HepG2 (cell line): ENCODE measurements around the gene PYY. TPM values are rescaled to one million over a fixed set of nuclear protein-coding genes. Genes with fewer than 3 reads are reported as not detected.

Experiments
- ARNT2 ChIP-seq: sonication (generic); formaldehyde crosslinking; IDR thresholded peaks from 2 replicates; pipeline ENCODE4 v1.8.0; 2022; ENCODE audit warnings: mild to moderate bottlenecking, low read depth, missing genetic modification reagents, moderate library complexity
- ATAD3A ChIP-seq: sonication (generic); formaldehyde crosslinking; IDR thresholded peaks from 2 replicates; pipeline ENCODE4 v1.4.0; 2020; ENCODE audit warnings: missing genetic modification reagents
- CAMTA2 ChIP-seq: sonication (generic); formaldehyde crosslinking; IDR thresholded peaks from 2 replicates; pipeline ENCODE4 v1.4.0; 2020; ENCODE audit warnings: mild to moderate bottlenecking, missing genetic modification reagents, borderline replicate concordance
- CBX1 ChIP-seq: IDR thresholded peaks from one replicate; pipeline ENCODE4 v1.6.1; 2016; ENCODE audit warnings: antibody characterized with exemption, low read depth
- DNMT3B ChIP-seq: conservative IDR thresholded peaks from 2 replicates; pipeline ENCODE4 v1.6.1; 2016; ENCODE audit warnings: missing biosample characterization, control low read depth
- FOSL2 ChIP-seq: sonication (generic); formaldehyde crosslinking; IDR thresholded peaks from 2 replicates; pipeline ENCODE4 v1.4.0; 2020; ENCODE audit warnings: missing genetic modification reagents
- MXD3 ChIP-seq: IDR thresholded peaks from 2 replicates; pipeline ENCODE4 v1.6.1; 2016; ENCODE audit warnings: mild to moderate bottlenecking, missing biosample characterization, missing genetic modification reagents
- NR1H2 ChIP-seq: sonication (generic); formaldehyde crosslinking; IDR thresholded peaks from 2 replicates; pipeline ENCODE4 v1.8.1; 2022; ENCODE audit warnings: low read depth, missing genetic modification reagents, borderline replicate concordance
- SIN3B ChIP-seq: fragments of 150-350 bp; IDR thresholded peaks from 2 replicates; pipeline ENCODE4 v1.6.1; 2014; ENCODE audit warnings: low read length
- SKIL ChIP-seq: sonication (generic); formaldehyde crosslinking; IDR thresholded peaks from 2 replicates; pipeline ENCODE4 v1.8.0; 2022; ENCODE audit warnings: missing genetic modification reagents, mild to moderate bottlenecking, moderate library complexity, borderline replicate concordance
- TFDP1 ChIP-seq: IDR thresholded peaks from 2 replicates; pipeline ENCODE4 v1.6.1; 2016; ENCODE audit warnings: missing compliant biosample characterization, missing genetic modification reagents, borderline replicate concordance
- THAP7 ChIP-seq: sonication (generic); formaldehyde crosslinking; IDR thresholded peaks from 2 replicates; pipeline ENCODE4 v1.8.1; 2023; ENCODE audit warnings: mild to moderate bottlenecking, missing genetic modification reagents
- TOPORS ChIP-seq: sonication (generic); formaldehyde crosslinking; IDR thresholded peaks from 2 replicates; pipeline ENCODE4 v1.8.0; 2023; ENCODE audit warnings: mild to moderate bottlenecking, missing genetic modification reagents
- YEATS4 ChIP-seq: sonication (generic); formaldehyde crosslinking; IDR thresholded peaks from 2 replicates; pipeline ENCODE4 v1.4.0; 2020; ENCODE audit warnings: missing genetic modification reagents, borderline replicate concordance
- YY1 ChIP-seq: IDR thresholded peaks from 2 replicates; pipeline ENCODE4 v1.6.1; 2011; ENCODE audit warnings: low read length, low read depth, moderate library complexity, mild to moderate bottlenecking; ENCODE audit not compliant: insufficient read depth, insufficient replicate concordance
- ZNF264 ChIP-seq: sonication (generic); formaldehyde crosslinking; IDR thresholded peaks from 2 replicates; pipeline ENCODE4 v1.4.0; 2020; ENCODE audit warnings: missing genetic modification reagents
- ZNF510 ChIP-seq: sonication (generic); formaldehyde crosslinking; IDR thresholded peaks from 2 replicates; pipeline ENCODE4 v1.4.0; 2020; ENCODE audit warnings: low read depth, mild to moderate bottlenecking, missing genetic modification reagents
- ZNF737 ChIP-seq: sonication (generic); formaldehyde crosslinking; IDR thresholded peaks from 2 replicates; pipeline ENCODE4 v1.5.0; 2020; ENCODE audit warnings: missing genetic modification reagents, mild to moderate bottlenecking, borderline replicate concordance
- ZNF777 ChIP-seq: sonication (generic); formaldehyde crosslinking; IDR thresholded peaks from 2 replicates; pipeline ENCODE4 v1.4.0; 2020; ENCODE audit warnings: missing genetic modification reagents
- polyA plus RNA-seq, 8 experiments: library from polyadenylated mRNA; depleted of rRNA in 3 of 8; stranded (reverse) in 7 of 8; unstranded in 1 of 8; fragments of >200 nt; fragmentation: Illumina TruSeq in 4 of 8; extraction: Trizol in 4 of 8; gene quantifications; 2 replicates each; pipeline versions ENCODE4 v1.2.1 to v1.2.3, GENCODE V29; 2011 to 2016; ENCODE audit warnings: low read depth in 4 of 8, missing spikeins in 1 of 8, mixed read lengths in 1 of 8; ENCODE audit not compliant: insufficient read depth in 1 of 8
- total RNA-seq, 5 experiments: library from RNA; depleted of rRNA; stranded (reverse); fragments of >200 nt; fragmentation: Illumina TruSeq; extraction: Trizol; gene quantifications; 2 replicates each; pipeline ENCODE4 v1.2.3, GENCODE V29; 2016; ENCODE audit warnings: low read depth in 1 of 5
- TF ChIP-seq, protein P1 (sequence below), 2 experiments: sonication (generic) in 1 of 2; formaldehyde crosslinking in 1 of 2; IDR thresholded peaks; 2 replicates each; pipeline versions ENCODE4 v1.6.1 to v1.9.0; 2014 to 2022; ENCODE audit warnings: antibody characterized with exemption in 1 of 2, borderline replicate concordance in 1 of 2, inconsistent platforms in 1 of 2, low read depth in 1 of 2, missing genetic modification reagents in 1 of 2

PYY gene
- total and polyA plus RNA-seq, 2 of the 13 experiments (the other 11 are each of a cell fraction or from before 2014, with no cell fraction given) = 0.25 TPM; not detected in 1

DNA sequence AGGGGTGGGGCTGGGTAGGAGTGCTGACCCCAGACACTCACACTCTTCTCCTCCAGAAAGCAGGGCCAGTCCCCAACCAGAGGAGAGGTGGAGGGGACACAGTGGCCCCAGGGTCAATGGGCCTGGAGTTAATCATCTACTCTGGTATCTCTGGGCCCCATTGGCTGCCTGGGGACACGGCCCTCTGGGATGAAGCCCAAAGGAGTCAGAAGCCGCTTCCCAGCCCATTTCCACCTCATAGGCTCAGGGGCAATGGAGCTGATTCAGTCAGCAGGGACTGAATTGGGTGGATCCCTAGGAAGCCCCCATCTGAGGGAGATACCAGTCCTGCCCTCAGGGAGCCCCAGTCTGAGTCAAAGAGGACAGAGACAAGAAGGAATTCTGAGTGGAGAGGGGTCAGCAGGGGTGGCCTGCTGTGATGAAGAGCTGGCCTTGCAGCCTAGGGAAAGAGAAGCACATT, 47.8 kb upstream of the PYY start (continued):
- TF ChIP-seq SKIL (no peak), MXD3 (no peak), ZNF777 (CRISPR knock-in tag) (no peak), TOPORS (no peak), ARNT2 (CRISPR knock-in tag) (no peak), DNMT3B (CRISPR knock-in tag) (0 out of 2 replicates have a peak, but pooled peaks have one; percentile 24), NR1H2 (CRISPR knock-in tag) (no peak; the same call in 1 of the 2 replicates), FOSL2 (CRISPR knock-in tag) (peak; percentile 59; the same call in 1 of the 2 replicates), ATAD3A (CRISPR knock-in tag) (no peak), CBX1 (no peak), YY1 (no peak), CAMTA2 (CRISPR knock-in tag) (no peak), ZNF737 (CRISPR knock-in tag) (no peak), ZNF510 (CRISPR knock-in tag) (no peak), ZNF264 (CRISPR knock-in tag) (no peak), THAP7 (CRISPR knock-in tag) (no peak), TFDP1 (CRISPR knock-in tag) (no peak), YEATS4 (0 out of 2 replicates have a peak, but pooled peaks have one; percentile 29), SIN3B (no peak)
- TF ChIP-seq, protein P1, sequence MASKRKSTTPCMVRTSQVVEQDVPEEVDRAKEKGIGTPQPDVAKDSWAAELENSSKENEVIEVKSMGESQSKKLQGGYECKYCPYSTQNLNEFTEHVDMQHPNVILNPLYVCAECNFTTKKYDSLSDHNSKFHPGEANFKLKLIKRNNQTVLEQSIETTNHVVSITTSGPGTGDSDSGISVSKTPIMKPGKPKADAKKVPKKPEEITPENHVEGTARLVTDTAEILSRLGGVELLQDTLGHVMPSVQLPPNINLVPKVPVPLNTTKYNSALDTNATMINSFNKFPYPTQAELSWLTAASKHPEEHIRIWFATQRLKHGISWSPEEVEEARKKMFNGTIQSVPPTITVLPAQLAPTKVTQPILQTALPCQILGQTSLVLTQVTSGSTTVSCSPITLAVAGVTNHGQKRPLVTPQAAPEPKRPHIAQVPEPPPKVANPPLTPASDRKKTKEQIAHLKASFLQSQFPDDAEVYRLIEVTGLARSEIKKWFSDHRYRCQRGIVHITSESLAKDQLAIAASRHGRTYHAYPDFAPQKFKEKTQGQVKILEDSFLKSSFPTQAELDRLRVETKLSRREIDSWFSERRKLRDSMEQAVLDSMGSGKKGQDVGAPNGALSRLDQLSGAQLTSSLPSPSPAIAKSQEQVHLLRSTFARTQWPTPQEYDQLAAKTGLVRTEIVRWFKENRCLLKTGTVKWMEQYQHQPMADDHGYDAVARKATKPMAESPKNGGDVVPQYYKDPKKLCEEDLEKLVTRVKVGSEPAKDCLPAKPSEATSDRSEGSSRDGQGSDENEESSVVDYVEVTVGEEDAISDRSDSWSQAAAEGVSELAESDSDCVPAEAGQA (IDR thresholded peaks at IDR 0.05; ENCODE audit: low read depth) = 0 out of 2 replicates have a peak, but pooled peaks have one; percentile 15
- TF ChIP-seq, protein P1 (CRISPR knock-in tag; IDR thresholded peaks at IDR 0.05; ENCODE audit: borderline replicate concordance) = no peak
